22Rv1 (cell line): Measurements from ENCODE around the gene BCAP29.

ENCODE experiments used
- H3K27ac ChIP-seq: fragments of 450-650 bp; 2 replicates; pipeline ENCODE4 v1.5.1; 2017
- ZFX ChIP-seq: fragments of 450-650 bp; IDR thresholded peaks from 2 replicates; pipeline ENCODE4 v1.6.1; 2017; ENCODE audit warnings: antibody characterized with exemption, borderline replicate concordance
- TF ChIP-seq, protein P1 (sequence below): fragments of 450-650 bp; IDR thresholded peaks from 2 replicates; pipeline ENCODE4 v1.5.1; 2017; ENCODE audit warnings: mild to moderate bottlenecking

BCAP29 gene

DNA sequence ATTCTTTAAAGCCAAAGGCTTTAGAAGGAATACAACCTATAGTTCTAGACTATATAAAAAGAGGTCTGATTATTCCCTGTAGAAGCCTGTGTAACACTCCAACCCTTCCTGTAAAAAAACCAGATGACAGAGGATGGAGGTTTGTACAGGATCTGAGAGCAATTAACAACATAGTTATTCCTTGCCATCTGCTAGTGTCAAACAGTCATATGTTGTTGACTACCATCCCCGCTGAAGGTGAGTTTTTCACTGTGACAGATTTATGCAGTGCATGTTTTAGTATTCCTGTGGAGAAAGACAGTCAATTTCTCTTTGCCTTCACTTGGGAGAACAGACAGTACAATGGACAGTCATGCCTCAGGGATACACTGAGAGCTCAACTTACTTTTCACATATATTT lies 61.6 kb downstream of the BCAP29 start:
- no peak overlapping the region for H3K27ac ChIP-seq
- no peak for TF ChIP-seq ZFX
- TF ChIP-seq, protein P1, sequence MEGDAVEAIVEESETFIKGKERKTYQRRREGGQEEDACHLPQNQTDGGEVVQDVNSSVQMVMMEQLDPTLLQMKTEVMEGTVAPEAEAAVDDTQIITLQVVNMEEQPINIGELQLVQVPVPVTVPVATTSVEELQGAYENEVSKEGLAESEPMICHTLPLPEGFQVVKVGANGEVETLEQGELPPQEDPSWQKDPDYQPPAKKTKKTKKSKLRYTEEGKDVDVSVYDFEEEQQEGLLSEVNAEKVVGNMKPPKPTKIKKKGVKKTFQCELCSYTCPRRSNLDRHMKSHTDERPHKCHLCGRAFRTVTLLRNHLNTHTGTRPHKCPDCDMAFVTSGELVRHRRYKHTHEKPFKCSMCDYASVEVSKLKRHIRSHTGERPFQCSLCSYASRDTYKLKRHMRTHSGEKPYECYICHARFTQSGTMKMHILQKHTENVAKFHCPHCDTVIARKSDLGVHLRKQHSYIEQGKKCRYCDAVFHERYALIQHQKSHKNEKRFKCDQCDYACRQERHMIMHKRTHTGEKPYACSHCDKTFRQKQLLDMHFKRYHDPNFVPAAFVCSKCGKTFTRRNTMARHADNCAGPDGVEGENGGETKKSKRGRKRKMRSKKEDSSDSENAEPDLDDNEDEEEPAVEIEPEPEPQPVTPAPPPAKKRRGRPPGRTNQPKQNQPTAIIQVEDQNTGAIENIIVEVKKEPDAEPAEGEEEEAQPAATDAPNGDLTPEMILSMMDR: no peak

DNA sequence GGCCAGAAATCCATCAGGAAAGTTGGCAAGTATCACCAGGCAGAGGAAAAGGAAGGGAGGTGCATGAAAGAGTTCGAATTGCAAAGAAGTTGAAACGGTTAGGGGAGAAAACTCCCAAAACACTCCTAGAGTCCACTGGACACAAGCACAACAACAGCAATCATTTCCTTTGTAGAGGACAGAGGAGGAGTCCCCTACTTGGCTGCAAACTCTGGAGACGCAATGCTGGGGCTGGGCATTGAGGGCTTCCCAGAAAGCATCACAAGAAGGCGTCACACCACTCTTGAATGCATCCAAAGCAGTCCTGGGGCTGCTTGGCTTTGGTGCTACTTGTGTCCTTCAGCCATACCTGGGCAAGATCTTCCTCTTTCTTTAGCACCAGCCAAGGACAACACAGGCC lies 62.5 kb downstream of the BCAP29 start:
- no peak overlapping the region for H3K27ac ChIP-seq
- TF ChIP-seq, protein P1: no peak
- no peak for TF ChIP-seq ZFX

DNA sequence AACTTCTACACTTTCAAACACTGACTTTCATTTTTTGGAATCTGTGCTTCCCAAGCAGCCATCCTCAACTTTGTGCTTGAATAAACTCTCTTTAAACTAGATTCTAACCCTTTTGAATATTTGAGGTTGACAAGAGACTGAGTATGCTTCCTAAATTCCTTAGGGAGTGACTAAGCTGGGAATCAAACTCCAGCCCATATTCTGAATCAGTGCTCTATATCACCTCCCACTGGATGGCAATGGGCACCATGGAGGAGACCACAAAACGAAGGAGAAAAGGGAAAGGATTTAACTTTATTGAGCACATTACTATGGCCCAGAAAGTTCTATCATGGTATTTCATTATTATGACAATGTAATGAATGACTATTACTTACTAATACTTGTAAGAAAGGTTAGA lies 63.4 kb downstream of the BCAP29 start:
- TF ChIP-seq, protein P1: peak; percentile 33
- no peak for TF ChIP-seq ZFX
- no peak overlapping the region for H3K27ac ChIP-seq

DNA sequence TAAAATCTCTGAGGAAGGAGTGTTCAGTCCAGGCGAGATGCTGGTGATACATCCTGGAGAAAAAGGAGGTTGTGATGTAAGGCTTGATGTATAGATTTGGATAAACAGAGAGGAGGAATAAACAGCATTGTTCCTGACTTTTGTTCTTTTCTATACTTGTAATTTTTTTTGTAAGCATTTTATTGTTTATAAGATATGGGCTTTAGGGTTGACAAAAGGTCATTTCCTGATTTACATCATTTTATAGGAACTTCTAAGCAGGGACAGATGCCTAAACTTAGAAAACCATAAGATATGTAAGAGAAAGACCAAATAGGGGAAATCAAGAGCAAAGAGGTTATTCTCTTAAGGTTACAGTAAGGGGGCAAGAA lies 63.9 kb downstream of the BCAP29 start:
- no peak for TF ChIP-seq ZFX
- TF ChIP-seq, protein P1: no peak
- H3K27ac ChIP-seq: no peak overlapping the region

DNA sequence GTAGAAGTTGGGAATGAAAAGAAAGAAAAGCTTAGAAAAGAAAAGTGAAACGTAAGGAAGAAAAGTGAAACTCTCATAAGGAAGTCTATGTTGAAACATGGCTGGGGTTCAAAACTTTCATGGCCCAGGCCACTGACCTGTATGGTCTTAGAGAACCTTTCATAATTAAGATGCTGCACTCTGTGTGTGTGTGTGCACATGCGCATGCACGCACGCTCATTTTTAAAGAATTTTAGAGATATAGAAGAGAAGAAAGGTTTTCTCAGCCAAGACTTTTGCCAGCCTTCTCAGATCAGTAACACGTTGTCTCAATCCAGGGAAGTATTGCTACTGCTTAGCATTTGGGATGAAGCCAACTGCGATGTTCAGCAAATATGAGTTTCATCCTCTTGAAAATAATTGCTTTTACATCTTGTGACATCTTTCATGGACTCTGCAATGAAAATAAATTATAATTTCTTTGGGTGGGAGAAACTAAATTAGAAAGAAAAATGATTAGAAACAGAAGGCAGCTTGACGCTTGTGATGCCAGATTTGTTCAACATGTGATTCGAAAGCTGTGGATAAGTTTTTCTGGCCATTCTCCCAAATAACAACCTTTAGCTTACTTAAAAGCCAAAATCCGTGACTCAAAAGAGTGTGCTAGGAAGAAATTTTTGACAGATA lies 64.4 kb downstream of the BCAP29 start:
- TF ChIP-seq, protein P1: no peak
- no peak for TF ChIP-seq ZFX
- no peak overlapping the region for H3K27ac ChIP-seq

DNA sequence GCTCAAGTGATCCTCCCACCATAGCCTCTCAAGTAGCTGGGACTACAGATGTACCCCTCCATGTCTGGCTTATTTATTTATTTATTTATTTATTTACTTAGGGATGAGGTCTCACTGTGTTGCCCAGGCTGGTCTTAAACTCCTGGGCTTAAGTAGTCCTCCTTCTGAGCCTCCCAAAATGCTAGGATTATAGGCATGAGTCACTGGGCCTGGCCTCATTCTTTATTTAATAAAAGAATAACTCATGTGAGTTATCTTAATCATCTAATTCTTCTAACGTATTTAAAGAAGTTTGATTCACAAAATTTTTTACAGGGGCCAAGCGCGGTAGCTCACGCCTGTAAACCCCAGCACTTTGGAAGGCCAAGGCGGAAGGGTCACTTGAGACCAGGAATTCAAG lies 72.6 kb downstream of the BCAP29 start:
- no peak for TF ChIP-seq ZFX
- TF ChIP-seq, protein P1: no peak
- H3K27ac ChIP-seq: no peak overlapping the region

DNA sequence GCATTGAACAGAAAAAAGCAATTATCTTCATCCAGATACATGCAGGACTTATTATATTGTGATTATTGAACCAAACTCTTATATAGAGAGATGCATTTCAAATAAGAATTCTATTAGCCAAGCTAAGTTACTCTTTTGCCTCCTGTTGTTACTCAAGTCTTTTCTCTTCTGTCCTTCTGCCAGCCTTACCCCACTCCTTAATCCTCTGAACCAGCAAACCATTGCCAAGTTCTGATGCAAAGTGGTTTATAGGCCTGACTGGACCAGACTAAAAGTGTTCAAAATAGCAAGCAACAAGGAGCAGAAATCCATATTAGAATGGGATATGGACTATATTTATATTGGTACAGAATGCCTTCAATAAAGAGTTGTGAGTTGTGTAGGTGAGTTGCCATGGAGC lies 78.4 kb downstream of the BCAP29 start:
- TF ChIP-seq, protein P1: no peak
- no peak for TF ChIP-seq ZFX

More for the DNA sequence above, 78.4 kb downstream of the BCAP29 start:
- H3K27ac ChIP-seq: no peak overlapping the region
